ENCODE data around the gene CDK11B. TPM values are rescaled to one million over a fixed set of nuclear protein-coding genes. Genes with fewer than 3 reads are reported as not detected.

CDK11B gene
- total RNA-seq, 1 donor from 2014 or later = 26.5 TPM

GRCh38 chr1:1625404-1625775 lies 33.4 kb downstream of the CDK11B start:
- TF ChIP-seq, protein P1, sequence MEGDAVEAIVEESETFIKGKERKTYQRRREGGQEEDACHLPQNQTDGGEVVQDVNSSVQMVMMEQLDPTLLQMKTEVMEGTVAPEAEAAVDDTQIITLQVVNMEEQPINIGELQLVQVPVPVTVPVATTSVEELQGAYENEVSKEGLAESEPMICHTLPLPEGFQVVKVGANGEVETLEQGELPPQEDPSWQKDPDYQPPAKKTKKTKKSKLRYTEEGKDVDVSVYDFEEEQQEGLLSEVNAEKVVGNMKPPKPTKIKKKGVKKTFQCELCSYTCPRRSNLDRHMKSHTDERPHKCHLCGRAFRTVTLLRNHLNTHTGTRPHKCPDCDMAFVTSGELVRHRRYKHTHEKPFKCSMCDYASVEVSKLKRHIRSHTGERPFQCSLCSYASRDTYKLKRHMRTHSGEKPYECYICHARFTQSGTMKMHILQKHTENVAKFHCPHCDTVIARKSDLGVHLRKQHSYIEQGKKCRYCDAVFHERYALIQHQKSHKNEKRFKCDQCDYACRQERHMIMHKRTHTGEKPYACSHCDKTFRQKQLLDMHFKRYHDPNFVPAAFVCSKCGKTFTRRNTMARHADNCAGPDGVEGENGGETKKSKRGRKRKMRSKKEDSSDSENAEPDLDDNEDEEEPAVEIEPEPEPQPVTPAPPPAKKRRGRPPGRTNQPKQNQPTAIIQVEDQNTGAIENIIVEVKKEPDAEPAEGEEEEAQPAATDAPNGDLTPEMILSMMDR (conservative IDR thresholded peaks at IDR 0.05) = no peak
- no peak overlapping the region for H3K4me3 Mint-ChIP-seq
- no peaks in the 10 kb centered on the region for H3K9me3 Mint-ChIP-seq
- no peaks in the 10 kb centered on the region for H3K36me3 Mint-ChIP-seq
- peak; percentile 67 for DNase-seq (ENCODE audit: extremely low spot score, unreplicated experiment)
- H3K27ac Mint-ChIP-seq = no peak overlapping the region
- H3K27me3 Mint-ChIP-seq = peaks cover 2% of the 10 kb centered on the region
- no peaks in the 10 kb centered on the region for H3K4me1 Mint-ChIP-seq (ENCODE audit: unreplicated experiment)

DNA sequence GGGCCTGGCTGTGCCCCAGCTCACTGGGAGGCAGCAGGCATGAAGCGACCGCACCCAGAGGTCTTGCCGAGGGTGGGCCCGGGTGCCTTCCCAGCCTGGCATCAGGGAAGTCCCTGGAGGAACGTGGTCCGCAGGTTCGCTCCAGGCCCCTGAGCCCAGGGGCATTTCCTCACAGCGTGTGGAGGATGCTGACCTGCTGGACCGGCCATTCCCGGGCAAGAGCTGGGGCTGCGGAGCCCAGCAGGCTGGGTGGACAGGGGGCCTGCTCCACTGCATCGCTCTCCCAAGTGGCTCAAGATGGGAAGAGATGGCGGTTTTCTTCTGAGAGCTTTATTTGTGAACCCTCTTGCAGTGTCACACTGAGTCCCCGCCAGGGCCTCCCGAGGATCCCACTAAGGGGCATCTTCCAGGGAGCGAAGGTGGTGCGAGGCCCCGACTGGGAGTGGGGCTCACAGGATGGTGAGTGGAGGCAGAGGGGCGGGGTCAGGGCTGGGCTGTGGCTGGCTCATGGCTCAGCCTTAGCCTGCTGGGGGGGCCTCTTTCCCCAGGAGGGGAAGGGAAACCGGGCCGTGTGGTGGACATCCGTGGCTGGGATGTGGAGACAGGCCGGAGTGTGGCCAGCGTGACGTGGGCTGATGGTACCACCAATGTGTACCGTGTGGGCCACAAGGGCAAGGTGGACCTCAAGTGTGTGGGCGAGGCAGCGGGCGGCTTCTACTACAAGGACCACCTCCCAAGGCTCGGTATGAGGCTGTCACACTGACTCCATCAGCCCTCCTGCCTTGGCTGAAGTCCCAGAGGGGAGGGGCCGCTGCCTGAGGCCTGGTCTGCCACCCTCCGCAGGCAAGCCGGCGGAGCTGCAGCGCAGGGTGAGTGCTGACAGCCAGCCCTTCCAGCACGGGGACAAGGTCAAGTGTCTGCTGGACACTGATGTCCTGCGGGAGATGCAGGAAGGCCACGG lies 34.1 kb downstream of the CDK11B start:
- no peaks in the 10 kb centered on the region for H3K4me1 Mint-ChIP-seq (ENCODE audit: unreplicated experiment)
- no peak for DNase-seq (ENCODE audit: extremely low spot score, unreplicated experiment)
- TF ChIP-seq, protein P1 (conservative IDR thresholded peaks at IDR 0.05) = no peak
- H3K36me3 Mint-ChIP-seq = no peaks in the 10 kb centered on the region
- H3K27ac Mint-ChIP-seq = no peak overlapping the region
- no peaks in the 10 kb centered on the region for H3K9me3 Mint-ChIP-seq
- H3K4me3 Mint-ChIP-seq = no peak overlapping the region
- no peaks in the 10 kb centered on the region for H3K27me3 Mint-ChIP-seq

- Mint-ChIP-seq H3K4me3 (no peak overlapping the region), H3K9me3 (no peaks in the 10 kb centered on the region), H3K27ac (no peak overlapping the region), H3K36me3 (no peaks in the 10 kb centered on the region), H3K4me1 (ENCODE audit: unreplicated experiment) (no peaks in the 10 kb centered on the region), H3K27me3 (no peaks in the 10 kb centered on the region)
- DNase-seq (ENCODE audit: extremely low spot score, unreplicated experiment) = no peak
- TF ChIP-seq, protein P1 (conservative IDR thresholded peaks at IDR 0.05) = no peak
Observed at GRCh38 chr1:1623631-1624442, 35.0 kb downstream of the CDK11B start.

DNA sequence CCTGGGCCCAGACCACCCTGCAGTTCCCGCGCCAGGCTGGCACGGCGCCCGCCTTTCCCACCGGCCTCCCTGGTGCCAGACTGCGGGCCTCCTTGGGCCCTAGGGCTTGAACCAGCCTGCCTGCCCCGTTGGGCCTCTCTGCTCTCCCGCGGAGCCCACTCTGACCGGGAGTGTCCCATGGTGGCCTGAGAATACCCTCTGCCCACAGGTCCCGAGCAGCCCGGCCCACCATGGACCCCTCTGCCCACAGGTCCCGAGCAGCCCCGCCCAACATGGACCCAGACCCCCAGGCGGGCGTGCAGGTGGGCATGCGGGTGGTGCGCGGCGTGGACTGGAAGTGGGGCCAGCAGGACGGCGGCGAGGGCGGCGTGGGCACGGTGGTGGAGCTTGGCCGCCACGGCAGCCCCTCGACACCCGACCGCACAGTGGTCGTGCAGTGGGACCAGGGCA lies 35.6 kb downstream of the CDK11B start:
- H3K9me3 Mint-ChIP-seq = no peaks in the 10 kb centered on the region

GRCh38 chr1:1622788-1623094 lies 36.1 kb downstream of the CDK11B start:
- no peak overlapping the region for H3K4me3 Mint-ChIP-seq
- H3K36me3 Mint-ChIP-seq = no peaks in the 10 kb centered on the region
- DNase-seq (ENCODE audit: extremely low spot score, unreplicated experiment) = no peak
- H3K9me3 Mint-ChIP-seq = no peaks in the 10 kb centered on the region
- no peaks in the 10 kb centered on the region for H3K27me3 Mint-ChIP-seq
- no peak overlapping the region for H3K27ac Mint-ChIP-seq
- H3K4me1 Mint-ChIP-seq (ENCODE audit: unreplicated experiment) = no peaks in the 10 kb centered on the region
- TF ChIP-seq, protein P1 (conservative IDR thresholded peaks at IDR 0.05) = no peak

More for the DNA sequence above, 35.6 kb downstream of the CDK11B start:
- no peak for DNase-seq (ENCODE audit: extremely low spot score, unreplicated experiment)
- no peak overlapping the region for H3K27ac Mint-ChIP-seq
- TF ChIP-seq, protein P1 (conservative IDR thresholded peaks at IDR 0.05) = no peak
- H3K36me3 Mint-ChIP-seq = no peaks in the 10 kb centered on the region
- no peaks in the 10 kb centered on the region for H3K4me1 Mint-ChIP-seq (ENCODE audit: unreplicated experiment)
- no peaks in the 10 kb centered on the region for H3K27me3 Mint-ChIP-seq
- no peak overlapping the region for H3K4me3 Mint-ChIP-seq
